ENCODE results near the gene SNORC.

DNA sequence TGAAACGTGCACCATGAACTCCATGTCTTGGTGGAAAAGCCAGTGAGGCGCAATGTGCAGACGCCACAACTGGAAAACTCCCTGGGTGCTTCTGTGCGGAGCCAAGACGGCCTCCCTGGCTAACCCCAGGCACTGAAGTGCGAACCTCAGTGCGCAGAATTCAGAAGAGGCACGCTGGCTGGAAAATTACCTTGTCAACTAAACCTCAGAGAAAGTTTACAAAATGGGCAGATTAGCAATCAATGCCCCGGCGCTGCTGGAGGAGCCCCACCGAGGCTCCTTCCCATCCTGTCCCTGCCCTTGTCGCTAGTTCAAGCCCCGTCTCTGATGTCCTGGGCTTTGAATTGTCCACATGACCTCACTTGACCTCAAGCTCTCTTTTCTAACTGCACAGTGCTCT, 22.2 kb downstream of the SNORC start:
- TF ChIP-seq, protein P1, sequence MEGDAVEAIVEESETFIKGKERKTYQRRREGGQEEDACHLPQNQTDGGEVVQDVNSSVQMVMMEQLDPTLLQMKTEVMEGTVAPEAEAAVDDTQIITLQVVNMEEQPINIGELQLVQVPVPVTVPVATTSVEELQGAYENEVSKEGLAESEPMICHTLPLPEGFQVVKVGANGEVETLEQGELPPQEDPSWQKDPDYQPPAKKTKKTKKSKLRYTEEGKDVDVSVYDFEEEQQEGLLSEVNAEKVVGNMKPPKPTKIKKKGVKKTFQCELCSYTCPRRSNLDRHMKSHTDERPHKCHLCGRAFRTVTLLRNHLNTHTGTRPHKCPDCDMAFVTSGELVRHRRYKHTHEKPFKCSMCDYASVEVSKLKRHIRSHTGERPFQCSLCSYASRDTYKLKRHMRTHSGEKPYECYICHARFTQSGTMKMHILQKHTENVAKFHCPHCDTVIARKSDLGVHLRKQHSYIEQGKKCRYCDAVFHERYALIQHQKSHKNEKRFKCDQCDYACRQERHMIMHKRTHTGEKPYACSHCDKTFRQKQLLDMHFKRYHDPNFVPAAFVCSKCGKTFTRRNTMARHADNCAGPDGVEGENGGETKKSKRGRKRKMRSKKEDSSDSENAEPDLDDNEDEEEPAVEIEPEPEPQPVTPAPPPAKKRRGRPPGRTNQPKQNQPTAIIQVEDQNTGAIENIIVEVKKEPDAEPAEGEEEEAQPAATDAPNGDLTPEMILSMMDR (IDR thresholded peaks at IDR 0.05) = no peak
- no peak for TF ChIP-seq POLR2A (IDR thresholded peaks at IDR 0.05)

All from right lobe of liver (tissue), 4 donors.